Keratinocyte (primary cell): ENCODE results near the gene IL17REL. TPM values are rescaled to one million over a fixed set of nuclear protein-coding genes. Genes with fewer than 3 reads are reported as not detected.

Experiments used
- DNase-seq: peaks from one replicate; pipeline ENCODE4 v3.0.0-alpha.2; 2011; ENCODE audit warnings: low read depth, missing footprints, low spot score
- FAIRE-seq: peaks from 2 replicates; lab custom pipeline; 2011; peaks lifted over from hg19 to GRCh38; lab: Jason Lieb, UNC
- H2AFZ ChIP-seq: 2 replicates; pipeline ENCODE4 v1.6.0; 2012; ENCODE audit warnings: low read length, control low read depth, inconsistent platforms; ENCODE audit not compliant: control insufficient read depth
- H3K27ac ChIP-seq: 2 replicates; pipeline ENCODE4 v1.5.1; 2011; ENCODE audit warnings: low read length; ENCODE audit not compliant: control insufficient read depth, insufficient read depth
- H3K27me3 ChIP-seq: 3 replicates; pipeline ENCODE4 v1.6.0; 2011; ENCODE audit warnings: low read length; ENCODE audit not compliant: control insufficient read depth, insufficient read depth; ENCODE audit errors: extremely low read depth
- H3K36me3 ChIP-seq, 2 experiments: 2 replicates in 1 of 2; 3 replicates in 1 of 2; pipeline ENCODE4 v1.5.1; 2011; ENCODE audit warnings: low read length in 2 of 2, mild to moderate bottlenecking in 1 of 2; ENCODE audit not compliant: control insufficient read depth in 2 of 2, insufficient read depth in 2 of 2; ENCODE audit errors: extremely low read depth in 1 of 2
- H3K4me1 ChIP-seq: 3 replicates; pipeline ENCODE4 v1.5.1; 2011; ENCODE audit warnings: low read length; ENCODE audit not compliant: control insufficient read depth, insufficient read depth; ENCODE audit errors: extremely low read depth
- H3K4me2 ChIP-seq: 3 replicates; pipeline ENCODE4 v1.6.0; 2011; ENCODE audit warnings: low read depth, low read length; ENCODE audit not compliant: control insufficient read depth, insufficient read depth; ENCODE audit errors: extremely low read depth
- H3K4me3 ChIP-seq, 3 experiments: fragments of 200-600 bp in 1 of 3; sonication (generic) in 1 of 3; 2 replicates in 2 of 3; 3 replicates in 1 of 3; pipeline ENCODE4 v1.5.1; 2011 to 2016; ENCODE audit warnings: low read length in 3 of 3, mild to moderate bottlenecking in 3 of 3, control low read depth in 2 of 3, inconsistent platforms in 1 of 3, low read depth in 1 of 3, mixed read lengths in 1 of 3, mixed run types in 1 of 3, moderate library complexity in 1 of 3; ENCODE audit not compliant: control insufficient read depth in 2 of 3, insufficient read depth in 2 of 3; ENCODE audit errors: extremely low read depth in 1 of 3
- H3K79me2 ChIP-seq: 2 replicates; pipeline ENCODE4 v1.6.0; 2012; ENCODE audit warnings: low read length; ENCODE audit not compliant: control insufficient read depth, insufficient read depth
- H3K9ac ChIP-seq: 3 replicates; pipeline ENCODE4 v1.6.0; 2011; ENCODE audit warnings: low read length; ENCODE audit not compliant: control insufficient read depth, insufficient read depth; ENCODE audit errors: extremely low read depth
- H3K9me1 ChIP-seq: 3 replicates; pipeline ENCODE4 v1.6.0; 2011; ENCODE audit warnings: low read length; ENCODE audit not compliant: control insufficient read depth, insufficient read depth; ENCODE audit errors: extremely low read depth
- H3K9me3 ChIP-seq: 2 replicates; pipeline ENCODE4 v1.5.1; 2012; ENCODE audit warnings: low read depth, low read length; ENCODE audit not compliant: control insufficient read depth
- H4K20me1 ChIP-seq: 3 replicates; pipeline ENCODE4 v1.6.0; 2011; ENCODE audit warnings: low read length; ENCODE audit not compliant: control insufficient read depth, insufficient read depth; ENCODE audit errors: extremely low read depth
- CTCF ChIP-seq, 3 experiments: IDR thresholded peaks in 1 of 3; conservative IDR thresholded peaks in 1 of 3; optimal IDR thresholded peaks in 1 of 3; 2 replicates in 2 of 3; 3 replicates in 1 of 3; pipeline versions ENCODE3 to v1.5.1; 2011; ENCODE audit warnings: low read length in 3 of 3, mild to moderate bottlenecking in 3 of 3, moderate library complexity in 2 of 3, control low read depth in 1 of 3, inconsistent platforms in 1 of 3; ENCODE audit not compliant: insufficient read depth in 2 of 3; ENCODE audit errors: extremely low read depth in 1 of 3
- EZH2 ChIP-seq: IDR thresholded peaks from one replicate; pipeline ENCODE4 v1.6.1; 2012; ENCODE audit warnings: inconsistent platforms, mild to moderate bottlenecking, low read length, moderate library complexity
- dilution Hi-C: fragments of 300-500 bp; cut with MboI; formaldehyde crosslinking; loops from one replicate; pipeline ENCODE4 v1.7.0; 2020; ENCODE audit warnings: low sequenced_read_pairs; ENCODE audit not compliant: extremely low pct_ligation_motif_present
- polyA plus RNA-seq, 5 experiments: library from polyadenylated mRNA; depleted of rRNA in 3 of 5; stranded (reverse) in 3 of 5; stranded (forward) in 1 of 5; unstranded in 1 of 5; fragments of >200 nt; gene quantifications; 1 replicate in 1 of 5; 2 replicates in 3 of 5; 3 replicates in 1 of 5; pipeline versions ENCODE4 v1.2.1 to v1.2.3, GENCODE V29; 2011 to 2012; ENCODE audit warnings: missing spikeins in 2 of 5, low read depth in 1 of 5, low replicate concordance in 1 of 5

The IL17REL gene
- polyA plus RNA-seq, 1 donor (not counting 4 experiments of a cell fraction or from before 2014, with no cell fraction given) = not detected

- Histone ChIP-seq H3K79me2 (peaks cover 23% of the 10 kb centered on the region), H3K4me2 (peak overlapping the region; percentile 79), H3K9me3 (no peaks in the 10 kb centered on the region), H2AFZ (peak overlapping the region; percentile 53), H3K9ac (peak overlapping the region; percentile 88), H3K4me3 (peak overlapping the region; percentile 47 to 70 (median 66)), H3K27me3 (no peaks in the 10 kb centered on the region), H3K36me3 (peaks cover 10 to 16% of the 10 kb centered on the region in 2 experiments), H4K20me1 (peaks cover 6% of the 10 kb centered on the region), H3K27ac (peak overlapping the region; percentile 81), H3K4me1 (peaks cover 18% of the 10 kb centered on the region), H3K9me1 (no peaks in the 10 kb centered on the region)
- FAIRE-seq (no peak), DNase-seq (no peak)
- dilution Hi-C loops = no loop called here
- TF ChIP-seq CTCF (optimal IDR thresholded peaks at IDR 0.05 in 1 of 3, IDR thresholded peaks at IDR 0.05 in 1 of 3, conservative IDR thresholded peaks at IDR 0.05 in 1 of 3; ENCODE audit: extremely low read depth in 1 of 3, insufficient read depth in 2 of 3, low read length in 3 of 3) = no peak
- no peak for TF ChIP-seq EZH2
These were observed 52.8 kb downstream of the IL17REL start for GRCh38 chr22:49959782-49960158.

- Histone ChIP-seq H3K79me2 (peaks cover 23% of the 10 kb centered on the region), H3K27ac (peak overlapping the region; percentile 81), H3K9me3 (no peaks in the 10 kb centered on the region), H3K4me3 (peak overlapping the region in 1 of 3 experiments; percentile 70), H2AFZ (no peak overlapping the region), H3K4me1 (peaks cover 18% of the 10 kb centered on the region), H3K27me3 (no peaks in the 10 kb centered on the region), H3K9me1 (no peaks in the 10 kb centered on the region), H3K36me3 (peaks cover 10 to 15% of the 10 kb centered on the region in 2 experiments), H3K9ac (peak overlapping the region; percentile 88), H4K20me1 (peaks cover 6% of the 10 kb centered on the region), H3K4me2 (peak overlapping the region; percentile 79)
- TF ChIP-seq EZH2 (no peak), CTCF (optimal IDR thresholded peaks at IDR 0.05 in 1 of 3, IDR thresholded peaks at IDR 0.05 in 1 of 3, conservative IDR thresholded peaks at IDR 0.05 in 1 of 3; ENCODE audit: extremely low read depth in 1 of 3, insufficient read depth in 2 of 3, low read length in 3 of 3) (no peak)
- FAIRE-seq (peak; percentile 44), DNase-seq (no peak)
- dilution Hi-C loops = no loop called here
These were observed 53.4 kb downstream of the IL17REL start for GRCh38 chr22:49958931-49959781.
